HepG2 (cell line): ENCODE data around the gene SULT6B1. TPM values are rescaled to one million over a fixed set of nuclear protein-coding genes. Genes with fewer than 3 reads are reported as not detected.

Source experiments
- CAMTA2 ChIP-seq: sonication (generic); formaldehyde crosslinking; IDR thresholded peaks from 2 replicates; pipeline ENCODE4 v1.4.0; 2020; ENCODE audit warnings: mild to moderate bottlenecking, missing genetic modification reagents, borderline replicate concordance
- DMTF1 ChIP-seq: sonication (generic); formaldehyde crosslinking; IDR thresholded peaks from 2 replicates; pipeline ENCODE4 v1.4.0; 2020; ENCODE audit warnings: mild to moderate bottlenecking, missing genetic modification reagents
- GFI1 ChIP-seq: sonication (generic); formaldehyde crosslinking; IDR thresholded peaks from 2 replicates; pipeline ENCODE4 v1.5.0; 2020; ENCODE audit warnings: missing genetic modification reagents, mild to moderate bottlenecking, borderline replicate concordance
- HBP1 ChIP-seq: IDR thresholded peaks from 2 replicates; pipeline ENCODE4 v1.6.1; 2016; ENCODE audit warnings: low read depth, control low read depth
- MBD4 ChIP-seq: IDR thresholded peaks from 2 replicates; pipeline ENCODE4 v1.6.1; 2012; ENCODE audit warnings: low read length, inconsistent platforms, borderline replicate concordance
- MYPOP ChIP-seq: sonication (generic); formaldehyde crosslinking; IDR thresholded peaks from 2 replicates; pipeline ENCODE4 v1.8.1; 2023; ENCODE audit warnings: mild to moderate bottlenecking, moderate library complexity, missing genetic modification reagents
- NPAS2 ChIP-seq: sonication (generic); formaldehyde crosslinking; IDR thresholded peaks from 2 replicates; pipeline ENCODE4 v1.8.0; 2022; ENCODE audit warnings: mild to moderate bottlenecking, missing genetic modification reagents, borderline replicate concordance
- NR0B2 ChIP-seq: sonication (generic); formaldehyde crosslinking; IDR thresholded peaks from 2 replicates; pipeline ENCODE4 v1.4.0; 2020; ENCODE audit warnings: mild to moderate bottlenecking, missing genetic modification reagents
- PRMT3 ChIP-seq: sonication (generic); formaldehyde crosslinking; IDR thresholded peaks from 2 replicates; pipeline ENCODE4 v1.8.1; 2022; ENCODE audit warnings: low read depth, mild to moderate bottlenecking, moderate library complexity, missing genetic modification reagents, borderline replicate concordance
- RAD21 ChIP-seq: fragments of 450-650 bp; formaldehyde crosslinking; IDR thresholded peaks from 2 replicates; pipeline ENCODE4 v1.5.0; 2020; ENCODE audit warnings: mild to moderate bottlenecking
- ZKSCAN8 ChIP-seq: IDR thresholded peaks from 2 replicates; pipeline ENCODE4 v1.6.1; 2016; ENCODE audit warnings: borderline replicate concordance, missing genetic modification reagents, missing compliant biosample characterization
- ZNF142 ChIP-seq: sonication (generic); formaldehyde crosslinking; IDR thresholded peaks from 2 replicates; pipeline ENCODE4 v1.4.0; 2020; ENCODE audit warnings: missing genetic modification reagents
- ZNF234 ChIP-seq: sonication (generic); formaldehyde crosslinking; conservative IDR thresholded peaks from 2 replicates; pipeline ENCODE4 v1.5.1; 2020; ENCODE audit warnings: mild to moderate bottlenecking, missing genetic modification reagents
- ZNF713 ChIP-seq: sonication (generic); formaldehyde crosslinking; IDR thresholded peaks from 2 replicates; pipeline ENCODE4 v1.4.0; 2020; ENCODE audit warnings: mild to moderate bottlenecking, missing genetic modification reagents
- ZNF776 ChIP-seq: sonication (generic); formaldehyde crosslinking; IDR thresholded peaks from 2 replicates; pipeline ENCODE4 v1.4.0; 2020; ENCODE audit warnings: mild to moderate bottlenecking, missing genetic modification reagents
- polyA plus RNA-seq, 8 experiments: library from polyadenylated mRNA; depleted of rRNA in 3 of 8; stranded (reverse) in 7 of 8; unstranded in 1 of 8; fragments of >200 nt; fragmentation: Illumina TruSeq in 4 of 8; extraction: Trizol in 4 of 8; gene quantifications; 2 replicates each; pipeline versions ENCODE4 v1.2.1 to v1.2.3, GENCODE V29; 2011 to 2016; ENCODE audit warnings: low read depth in 4 of 8, missing spikeins in 1 of 8, mixed read lengths in 1 of 8; ENCODE audit not compliant: insufficient read depth in 1 of 8
- total RNA-seq, 5 experiments: library from RNA; depleted of rRNA; stranded (reverse); fragments of >200 nt; fragmentation: Illumina TruSeq; extraction: Trizol; gene quantifications; 2 replicates each; pipeline ENCODE4 v1.2.3, GENCODE V29; 2016; ENCODE audit warnings: low read depth in 1 of 5

Gene SULT6B1
- total and polyA plus RNA-seq, 2 of the 13 experiments (the other 11 are each of a cell fraction or from before 2014, with no cell fraction given) = not detected

- TF ChIP-seq NR0B2 (CRISPR knock-in tag) (peak; percentile 92), ZNF234 (CRISPR knock-in tag) (no peak), RAD21 (CRISPR knock-in tag) (peak; percentile 47; the same call in 1 of the 2 replicates), MYPOP (CRISPR knock-in tag) (peak; percentile 95), ZKSCAN8 (CRISPR knock-in tag) (peak; percentile 15; the same call in 1 of the 2 replicates), HBP1 (CRISPR knock-in tag) (peak; percentile 90), MBD4 (no peak), ZNF142 (CRISPR knock-in tag) (peak; percentile 90; the same call in 1 of the 2 replicates), NPAS2 (CRISPR knock-in tag) (no peak), PRMT3 (CRISPR knock-in tag) (peak; percentile 99), CAMTA2 (CRISPR knock-in tag) (peak; percentile 99; the same call in 1 of the 2 replicates), DMTF1 (CRISPR knock-in tag) (no peak), GFI1 (CRISPR knock-in tag) (peak; percentile 87), ZNF776 (CRISPR knock-in tag) (peak; percentile 98), ZNF713 (CRISPR knock-in tag) (no peak)
Measured at GRCh38 chr2:37196320-37197195, 8.1 kb upstream of the SULT6B1 start, which contains the start of gene CEBPZOS (continued).
